ENCODE results near the gene IP6K3. TPM values are rescaled to one million over a fixed set of nuclear protein-coding genes. Genes with fewer than 3 reads are reported as not detected.

The IP6K3 gene
- polyA plus RNA-seq, 1 donor (not counting 4 experiments of a cell fraction or from before 2014, with no cell fraction given), result not detected

GRCh38 chr6:33738879-33739278, 7.8 kb downstream of the IP6K3 start:
- no peak for TF ChIP-seq CTCF (optimal IDR thresholded peaks at IDR 0.05 in 1 of 3, IDR thresholded peaks at IDR 0.05 in 1 of 3, conservative IDR thresholded peaks at IDR 0.05 in 1 of 3; ENCODE audit: extremely low read depth in 1 of 3, insufficient read depth in 2 of 3, low read length in 3 of 3)
- TF ChIP-seq EZH2 (IDR thresholded peaks at IDR 0.05; ENCODE audit: low read length), result no peak
- no peaks in the 10 kb centered on the region for H3K79me2 ChIP-seq (ENCODE audit: control insufficient read depth, insufficient read depth, low read length)
- no peak overlapping the region for H3K9ac ChIP-seq (ENCODE audit: control insufficient read depth, extremely low read depth, insufficient read depth, low read length)
- H2AFZ ChIP-seq (ENCODE audit: control insufficient read depth, low read length), result no peak overlapping the region
- H3K27ac ChIP-seq (ENCODE audit: control insufficient read depth, insufficient read depth, low read length), result no peak overlapping the region
- peaks cover 1% of the 10 kb centered on the region for H3K4me1 ChIP-seq (ENCODE audit: control insufficient read depth, extremely low read depth, insufficient read depth, low read length)
- peaks cover 5% of the 10 kb centered on the region for H3K27me3 ChIP-seq (ENCODE audit: control insufficient read depth, extremely low read depth, insufficient read depth, low read length)
- no peaks in the 10 kb centered on the region for H3K36me3 ChIP-seq (ENCODE audit: control insufficient read depth in 2 of 2, extremely low read depth in 1 of 2, insufficient read depth in 2 of 2, low read length in 2 of 2)
- no peak overlapping the region for H3K4me2 ChIP-seq (ENCODE audit: control insufficient read depth, extremely low read depth, insufficient read depth, low read depth, low read length)
- no peak for FAIRE-seq
- H3K9me3 ChIP-seq (ENCODE audit: control insufficient read depth, low read depth, low read length), result no peaks in the 10 kb centered on the region
- H3K9me1 ChIP-seq (ENCODE audit: control insufficient read depth, extremely low read depth, insufficient read depth, low read length), result no peaks in the 10 kb centered on the region
- H4K20me1 ChIP-seq (ENCODE audit: control insufficient read depth, extremely low read depth, insufficient read depth, low read length), result no peaks in the 10 kb centered on the region
- dilution Hi-C loops (cut with MboI; ENCODE audit: extremely low pct_ligation_motif_present, low sequenced_read_pairs), result no loop called here
- DNase-seq (ENCODE audit: low read depth, low spot score), result no peak
- no peak overlapping the region for H3K4me3 ChIP-seq (ENCODE audit: control insufficient read depth in 2 of 3, extremely low read depth in 1 of 3, insufficient read depth in 2 of 3, low read depth in 1 of 3, low read length in 3 of 3)

GRCh38 chr6:33738153-33738552, 8.6 kb downstream of the IP6K3 start:
- no peak overlapping the region for H2AFZ ChIP-seq (ENCODE audit: control insufficient read depth, low read length)
- no peak overlapping the region for H3K9ac ChIP-seq (ENCODE audit: control insufficient read depth, extremely low read depth, insufficient read depth, low read length)
- FAIRE-seq (no peak), DNase-seq (ENCODE audit: low read depth, low spot score) (no peak)
- TF ChIP-seq EZH2 (IDR thresholded peaks at IDR 0.05; ENCODE audit: low read length) (no peak), CTCF (optimal IDR thresholded peaks at IDR 0.05 in 1 of 3, IDR thresholded peaks at IDR 0.05 in 1 of 3, conservative IDR thresholded peaks at IDR 0.05 in 1 of 3; ENCODE audit: extremely low read depth in 1 of 3, insufficient read depth in 2 of 3, low read length in 3 of 3) (no peak)
- H3K27ac ChIP-seq (ENCODE audit: control insufficient read depth, insufficient read depth, low read length), result no peak overlapping the region
- dilution Hi-C loops (cut with MboI; ENCODE audit: extremely low pct_ligation_motif_present, low sequenced_read_pairs), result no loop called here
- no peaks in the 10 kb centered on the region for H3K9me1 ChIP-seq (ENCODE audit: control insufficient read depth, extremely low read depth, insufficient read depth, low read length)
- no peak overlapping the region for H3K4me3 ChIP-seq (ENCODE audit: control insufficient read depth in 2 of 3, extremely low read depth in 1 of 3, insufficient read depth in 2 of 3, low read depth in 1 of 3, low read length in 3 of 3)
- no peaks in the 10 kb centered on the region for H3K9me3 ChIP-seq (ENCODE audit: control insufficient read depth, low read depth, low read length)
- no peaks in the 10 kb centered on the region for H3K36me3 ChIP-seq (ENCODE audit: control insufficient read depth in 2 of 2, extremely low read depth in 1 of 2, insufficient read depth in 2 of 2, low read length in 2 of 2)
- H3K4me2 ChIP-seq (ENCODE audit: control insufficient read depth, extremely low read depth, insufficient read depth, low read depth, low read length), result no peak overlapping the region
- peaks cover under 1% of the 10 kb centered on the region for H3K4me1 ChIP-seq (ENCODE audit: control insufficient read depth, extremely low read depth, insufficient read depth, low read length)
- H3K27me3 ChIP-seq (ENCODE audit: control insufficient read depth, extremely low read depth, insufficient read depth, low read length), result peaks cover under 1% of the 10 kb centered on the region
- H3K79me2 ChIP-seq (ENCODE audit: control insufficient read depth, insufficient read depth, low read length), result no peaks in the 10 kb centered on the region
- H4K20me1 ChIP-seq (ENCODE audit: control insufficient read depth, extremely low read depth, insufficient read depth, low read length), result no peaks in the 10 kb centered on the region

Measured in keratinocyte (primary cell).